ENCODE measurements around the gene CSHL1. TPM values are rescaled to one million over a fixed set of nuclear protein-coding genes. Genes with fewer than 3 reads are reported as not detected.
"Not testable (repeated sequence)": the region's sequence is repeated elsewhere in the genome, so short reads cannot be mapped to it uniquely, and the experiment has no call there.

CSHL1 gene
- total RNA-seq, 1 experiment from 2014 or later, result not detected

- no peak for DNase-seq (ENCODE audit: extremely low read depth, low read depth)
Observed at GRCh38 chr17:63941162-63941561, 30.1 kb upstream of the CSHL1 start.

- no peak for DNase-seq (ENCODE audit: extremely low read depth, low read depth)
Observed at GRCh38 chr17:63940584-63940983, 29.5 kb upstream of the CSHL1 start.

- no peak for DNase-seq (ENCODE audit: extremely low read depth, low read depth)
Observed at GRCh38 chr17:63939884-63940283, 28.8 kb upstream of the CSHL1 start.

DNA sequence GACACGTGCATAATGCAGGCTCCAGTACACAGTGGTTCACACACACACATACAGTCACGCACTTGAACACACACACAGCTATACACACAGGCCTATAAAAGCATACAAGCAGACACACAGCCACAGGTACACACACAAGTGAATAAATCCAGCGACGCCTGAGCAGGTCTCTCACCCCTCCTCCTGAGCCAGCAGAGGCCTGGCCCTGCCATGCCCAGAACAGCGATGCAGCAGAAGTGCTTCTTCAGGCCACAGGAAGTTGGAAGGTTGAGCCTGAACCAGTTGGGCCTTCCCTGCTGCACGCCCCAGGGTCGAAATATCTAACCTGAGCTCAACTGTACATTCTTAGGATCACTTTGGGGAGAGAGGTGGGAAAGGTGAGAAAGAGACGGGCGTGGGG is 28.3 kb upstream of the CSHL1 start:
- no peak for DNase-seq (ENCODE audit: extremely low read depth, low read depth)

DNA sequence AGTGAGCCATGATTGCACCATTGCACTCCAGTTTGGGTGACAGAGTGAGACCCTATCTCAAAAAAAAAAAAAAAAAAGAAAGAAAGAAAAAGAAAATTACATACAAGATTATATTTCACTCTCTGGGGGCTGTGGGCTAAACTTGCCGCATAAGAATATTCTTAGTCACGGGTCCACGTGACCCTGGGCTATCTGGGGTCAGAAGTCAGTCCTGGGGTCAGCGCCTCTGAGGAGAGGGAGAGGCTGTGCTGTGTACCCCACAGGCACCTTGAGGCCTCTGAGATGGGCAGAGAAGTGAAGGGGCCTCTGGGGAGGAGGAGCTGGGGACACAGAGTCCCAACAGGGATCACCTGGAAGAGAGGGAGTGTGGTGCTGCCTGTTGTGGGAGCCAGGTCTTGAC is 26.9 kb upstream of the CSHL1 start:
- no peak for DNase-seq (ENCODE audit: extremely low read depth, low read depth)

DNA sequence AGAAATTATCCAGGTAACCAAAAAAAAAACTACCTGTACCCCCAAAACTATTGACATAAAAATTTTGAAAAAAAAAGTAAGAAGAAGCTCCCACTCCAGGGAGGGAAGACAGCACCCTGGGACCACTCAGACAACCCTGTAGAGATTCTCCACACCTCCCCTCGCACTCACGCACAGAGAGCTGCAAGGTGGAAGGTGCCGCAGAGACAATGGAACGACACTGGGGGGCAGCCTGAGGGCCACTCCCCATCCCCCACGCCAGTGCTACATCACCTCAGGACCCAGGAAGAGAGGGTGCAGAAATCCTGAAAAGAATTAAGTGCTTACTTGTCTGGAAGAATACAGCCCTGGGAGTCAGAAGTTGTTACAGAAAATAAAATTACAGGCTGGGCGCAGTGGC is 26.3 kb upstream of the CSHL1 start:
- DNase-seq (ENCODE audit: extremely low read depth, low read depth), result no peak

DNA sequence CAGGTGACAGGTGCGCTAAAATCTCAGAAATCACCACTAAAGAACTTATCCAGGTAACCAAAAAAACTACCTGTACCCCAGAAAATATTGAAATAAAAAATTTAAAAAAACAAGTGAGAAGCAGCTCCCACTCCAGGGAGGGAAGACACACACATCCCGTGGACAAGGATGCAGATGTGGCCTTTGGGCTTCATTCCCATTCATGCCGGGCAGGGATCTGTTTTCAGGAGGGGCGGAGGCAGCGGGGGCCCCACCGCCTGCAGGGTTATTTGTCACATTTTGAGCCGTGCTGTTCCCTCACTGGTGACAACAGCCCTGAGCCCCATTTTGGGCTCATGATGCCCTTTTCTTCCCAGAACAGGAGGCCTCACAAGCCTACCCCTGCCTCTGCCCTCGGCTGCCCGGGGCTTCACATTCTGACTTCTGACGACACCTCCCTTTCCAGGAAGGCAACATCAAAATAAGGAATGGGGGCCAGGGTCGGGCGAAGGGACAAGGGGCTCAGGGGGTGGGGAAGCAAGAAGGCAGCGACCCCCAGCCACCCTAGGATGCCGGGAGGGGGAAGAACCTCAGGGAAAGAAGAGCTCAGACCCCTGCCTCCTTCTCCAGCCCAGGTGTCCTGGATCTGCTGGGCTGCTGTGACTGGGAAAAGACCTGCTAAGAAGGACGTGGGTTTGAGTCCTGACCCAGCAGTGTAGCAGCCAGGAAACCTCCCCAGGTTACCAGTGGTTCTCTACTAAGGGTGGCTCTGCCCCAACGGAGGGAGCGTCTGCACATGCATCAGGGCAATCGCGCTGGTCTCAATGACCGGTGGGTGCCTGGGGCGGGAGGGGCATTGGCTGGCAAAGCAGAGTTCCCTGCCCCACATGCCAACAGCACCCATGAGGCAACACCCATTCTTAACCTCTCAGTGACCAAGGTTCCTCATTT is 23.4 kb upstream of the CSHL1 start:
- DNase-seq (ENCODE audit: extremely low read depth, low read depth), result no peak

DNA sequence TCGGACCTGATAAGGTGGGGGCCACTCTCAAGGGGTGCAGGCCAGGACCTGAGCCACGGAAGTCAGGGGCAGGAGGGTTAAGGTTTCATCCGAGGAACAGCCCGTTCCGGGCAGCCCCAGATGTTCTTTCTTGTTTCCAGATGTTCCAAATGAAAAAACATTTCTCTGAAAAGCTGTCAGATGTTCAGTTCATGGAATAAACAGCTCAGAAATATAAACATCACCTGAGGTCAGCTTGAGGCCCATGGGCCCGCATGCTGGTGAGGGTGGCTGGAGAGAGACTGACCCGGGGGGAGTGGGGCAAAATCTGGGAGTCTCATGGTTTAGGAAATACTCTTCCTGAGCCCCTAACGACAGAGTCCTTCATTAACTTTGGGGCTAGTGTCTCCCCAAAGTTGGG is 22.5 kb upstream of the CSHL1 start:
- no peak for DNase-seq (ENCODE audit: extremely low read depth, low read depth)

DNA sequence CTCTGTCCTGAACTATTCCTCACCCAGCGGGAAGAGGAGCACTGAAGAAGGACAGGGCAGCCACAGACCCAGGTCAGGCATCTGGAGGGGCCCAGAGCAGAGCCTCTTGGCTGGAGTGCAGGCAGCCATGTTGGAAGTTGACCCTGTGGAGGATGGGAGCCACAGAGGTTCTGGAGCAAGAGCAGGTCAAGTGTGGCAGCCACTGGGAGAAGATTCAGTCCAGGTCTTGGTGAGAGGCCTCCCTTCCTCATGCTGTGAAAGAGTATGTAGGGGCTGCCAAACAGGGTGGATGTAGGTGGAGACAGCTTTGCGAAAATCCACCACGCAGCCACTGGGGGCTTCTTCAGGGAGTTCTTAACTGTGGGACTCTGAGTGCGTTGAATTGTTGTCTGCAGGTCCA is 21.7 kb upstream of the CSHL1 start:
- no peak for DNase-seq (ENCODE audit: extremely low read depth, low read depth)

GRCh38 chr17:63931981-63932561 is 21.0 kb upstream of the CSHL1 start, which contains the start of gene CD79B:
Gene CD79B (minus strand): TSS chr17:63932331. CDS start chr17:63932261, 70 bp downstream.
- no peak for DNase-seq (ENCODE audit: extremely low read depth, low read depth)

DNA sequence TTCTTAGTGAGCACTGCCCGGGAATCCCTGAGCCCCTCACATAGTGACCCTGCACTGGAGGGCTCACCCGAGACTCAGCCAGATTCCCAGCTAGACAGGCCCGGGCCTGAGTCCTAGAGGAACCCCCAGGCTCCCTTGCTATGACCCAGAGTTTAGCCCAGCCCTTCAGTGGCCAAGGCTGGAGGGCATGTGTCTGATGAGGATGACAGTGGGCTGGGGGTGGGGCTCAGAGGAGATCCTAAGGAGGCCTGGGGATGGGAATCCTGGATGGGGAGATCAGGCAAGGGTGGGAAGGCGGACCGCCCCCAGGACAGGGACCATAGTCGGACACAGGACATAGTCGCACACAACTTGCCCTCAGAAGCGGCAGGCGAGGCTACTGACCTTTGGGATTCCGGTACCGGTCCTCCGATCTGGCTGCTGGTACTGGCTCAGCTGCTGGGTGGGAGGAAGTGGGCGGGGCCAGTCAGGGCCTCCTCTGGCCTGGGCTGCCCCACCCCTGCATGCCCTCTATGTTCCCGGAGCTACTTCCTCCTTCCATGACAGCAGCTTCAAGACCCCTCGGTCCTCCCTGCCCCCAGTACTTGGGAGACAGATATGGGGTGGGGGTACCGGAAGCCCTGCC is 20.0 kb upstream of the CSHL1 start:
- DNase-seq (ENCODE audit: extremely low read depth, low read depth), result no peak

DNA sequence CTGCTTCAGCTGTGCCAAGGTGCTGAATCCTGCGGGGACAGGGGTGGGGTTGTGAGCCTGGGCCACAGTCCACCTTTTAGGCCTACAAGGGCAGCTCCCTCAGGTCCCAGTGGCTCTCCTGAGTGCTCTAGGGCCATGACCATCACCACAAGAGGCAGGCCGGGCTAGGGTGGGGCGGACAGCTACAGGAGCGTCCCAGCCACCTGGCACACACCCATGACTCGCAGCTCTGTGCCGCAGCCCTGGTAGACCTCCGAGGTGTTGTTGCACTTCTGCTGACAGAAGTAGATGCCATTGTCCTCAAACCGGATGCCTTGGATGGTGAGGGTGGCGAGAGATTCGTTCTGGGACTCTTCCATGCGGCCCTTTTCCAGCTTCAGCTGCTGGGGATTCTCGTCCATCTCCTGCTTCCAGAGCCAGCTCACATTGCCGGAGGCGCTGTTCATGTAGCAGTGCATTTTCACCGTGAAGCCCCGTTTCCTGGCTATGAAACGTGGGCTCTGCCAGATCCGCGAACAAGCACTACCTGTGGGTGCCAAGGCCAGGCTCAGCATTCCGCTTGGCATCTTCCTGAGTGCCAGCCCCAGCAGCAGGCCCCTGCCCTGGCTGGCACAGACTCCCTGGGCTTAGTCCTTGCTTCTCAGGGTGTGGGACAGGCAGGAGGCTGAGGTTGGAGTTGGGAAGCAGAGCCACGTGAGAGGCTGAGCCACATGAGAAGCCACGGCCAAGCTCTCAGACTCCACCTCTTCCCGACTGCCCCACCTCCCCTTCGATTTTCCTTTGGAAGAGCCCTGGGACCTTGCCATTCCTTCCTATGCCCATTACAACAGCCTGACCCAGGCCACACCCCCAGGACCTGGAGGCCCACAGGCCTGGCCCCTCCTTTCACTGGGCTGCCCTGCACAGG is 19.1 kb upstream of the CSHL1 start:
- no peak for DNase-seq (ENCODE audit: extremely low read depth, low read depth)

DNA sequence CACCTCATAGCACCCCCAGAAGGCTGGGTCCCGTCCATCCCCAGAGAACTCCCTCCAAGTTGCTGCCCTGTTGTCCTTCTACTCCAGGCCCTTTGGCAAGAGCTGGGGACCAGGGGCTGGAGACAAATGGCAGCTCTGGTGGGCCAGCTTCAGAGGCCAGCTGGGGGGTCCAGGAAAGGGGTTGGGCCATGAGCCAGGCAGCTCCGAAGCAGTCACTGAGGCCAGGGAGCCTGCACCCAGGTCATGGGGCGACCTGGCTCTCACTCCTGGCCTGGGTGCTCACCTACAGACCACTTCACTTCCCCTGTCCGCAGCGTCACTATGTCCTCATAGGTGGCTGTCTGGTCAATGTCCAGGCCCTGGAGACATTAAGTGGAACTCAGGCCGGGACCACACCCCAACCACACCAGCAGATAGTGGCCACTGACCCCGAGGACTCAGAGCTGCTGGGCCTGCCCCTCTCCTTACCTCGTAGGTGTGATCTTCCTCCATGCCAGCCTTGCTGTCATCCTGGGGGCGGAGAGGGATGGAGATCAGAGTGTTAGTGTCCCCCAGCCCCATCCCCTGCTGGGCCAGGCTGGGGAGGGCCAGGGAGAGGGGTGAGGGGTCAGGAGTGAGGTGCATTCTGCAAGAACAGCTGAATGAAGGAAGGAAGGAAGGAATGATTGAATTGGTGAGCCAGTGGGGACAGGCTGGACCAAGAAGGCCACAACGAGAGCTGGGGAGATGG is 18.1 kb upstream of the CSHL1 start:
- DNase-seq (ENCODE audit: extremely low read depth, low read depth), result no peak

GRCh38 chr17:63928172-63928666 is 17.2 kb upstream of the CSHL1 start:
- DNase-seq (ENCODE audit: extremely low read depth, low read depth), result no peak

DNA sequence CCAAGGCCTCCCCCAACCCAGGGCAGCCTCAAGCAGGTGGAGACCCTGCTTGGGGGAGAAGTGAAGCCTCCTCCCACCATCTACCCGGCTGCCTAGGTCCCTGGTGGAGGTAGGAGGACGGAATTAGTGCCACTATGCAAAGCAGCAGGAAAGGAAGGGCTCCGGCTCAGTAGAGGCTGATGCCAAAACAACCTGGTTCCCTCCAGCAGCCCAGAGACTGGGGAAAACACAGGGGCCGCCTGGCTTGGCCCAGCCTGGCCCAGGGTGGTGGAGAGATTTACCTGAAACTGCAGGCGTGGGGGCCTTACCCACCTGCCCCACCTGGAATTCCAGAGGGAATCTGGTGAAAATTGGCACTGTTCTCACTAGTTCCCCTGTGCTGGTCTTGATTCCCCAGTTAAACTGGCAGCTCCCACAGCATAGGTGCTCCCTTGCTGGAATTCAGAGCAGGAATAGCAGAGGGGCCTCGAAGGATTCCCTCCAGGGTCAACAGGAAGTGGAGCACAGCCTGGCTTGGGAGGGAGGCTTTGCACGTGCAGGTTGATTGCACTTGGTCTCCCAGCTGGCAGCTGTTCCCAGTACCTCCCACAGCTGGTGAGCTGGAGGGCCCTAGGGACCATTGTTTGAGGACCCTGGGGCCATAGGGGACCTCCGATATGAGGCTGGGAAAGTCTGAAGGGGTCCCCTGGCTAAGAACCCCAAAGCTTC is 16.6 kb upstream of the CSHL1 start:
- no peak for DNase-seq (ENCODE audit: extremely low read depth, low read depth)

DNA sequence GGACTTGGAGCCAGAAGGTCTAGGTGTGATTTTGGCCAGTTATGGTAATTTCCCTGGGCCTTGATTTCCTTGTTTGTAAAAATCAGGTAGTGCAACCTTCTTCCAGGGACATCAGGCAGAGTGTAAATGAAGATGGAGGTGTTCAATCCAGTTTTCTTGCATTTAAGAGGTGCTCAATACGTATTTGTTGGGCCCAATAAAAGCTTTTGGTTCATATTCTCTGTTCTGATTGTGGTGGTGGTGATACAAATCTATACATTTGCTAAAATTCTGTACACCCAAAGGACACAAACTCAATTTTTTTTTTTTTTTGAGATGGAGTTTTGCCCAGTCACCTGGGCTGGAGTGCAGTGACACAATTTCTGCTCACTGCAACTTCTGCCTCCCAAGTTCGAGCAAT is 15.1 kb upstream of the CSHL1 start:
- DNase-seq (ENCODE audit: extremely low read depth, low read depth), result no peak

GRCh38 chr17:63925615-63926014 is 14.6 kb upstream of the CSHL1 start:
- no peak for DNase-seq (ENCODE audit: extremely low read depth, low read depth)

GRCh38 chr17:63922402-63922801 is 11.3 kb upstream of the CSHL1 start:
- not testable (repeated sequence) for DNase-seq (ENCODE audit: extremely low read depth, low read depth)

DNA sequence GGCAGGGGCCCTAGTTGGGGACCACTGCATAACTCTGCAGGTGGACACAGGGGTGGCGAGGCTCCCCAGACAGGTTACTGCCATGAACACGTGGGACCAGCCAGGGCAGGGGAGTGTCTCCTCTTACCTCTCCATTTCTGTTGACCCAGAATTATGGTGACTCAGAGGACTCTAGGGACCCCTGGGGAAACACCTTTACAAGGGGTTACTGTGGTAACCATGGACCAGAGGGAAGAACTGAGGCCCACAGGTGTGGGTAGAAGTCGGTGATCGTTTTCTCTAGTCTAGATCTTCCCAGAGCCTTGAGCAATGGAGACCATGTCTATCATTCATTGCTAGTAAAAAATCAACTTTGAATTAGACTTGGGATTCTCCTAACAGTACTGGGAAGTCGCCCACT is 9.7 kb upstream of the CSHL1 start:
- DNase-seq (ENCODE audit: extremely low read depth, low read depth), result not testable (repeated sequence)
